HEK293 (cell line): ENCODE data around the gene ARID5A.
A peak's percentile ranks its signal among the peaks of the same experiment; 100 is the strongest.

Source experiments
- CTCF ChIA-PET: fragments of 350-600 bp; formaldehyde crosslinking; extraction: SDS; loops from one replicate; lab custom pipeline; 2021; ENCODE audit warnings: antibody characterized with exemption; lab: Yijun Ruan, JAX
- POLR2A ChIA-PET: fragments of 300-600 bp; formaldehyde crosslinking; extraction: SDS; loops from one replicate; lab custom pipeline; 2020; ENCODE audit warnings: antibody characterized with exemption, inconsistent platforms; lab: Yijun Ruan, JAX
- H3K27ac ChIP-seq: fragments of 200-500 bp; sonication (Bioruptor generic); 2 replicates; pipeline ENCODE4 v1.5.1; 2014; ENCODE audit warnings: low read depth, low read length, control low read depth, inconsistent platforms; ENCODE audit errors: extremely low read depth
- H3K36me3 ChIP-seq, 2 experiments: fragments of 200-500 bp in 1 of 2; sonication (Bioruptor generic) in 1 of 2; 1 replicate in 1 of 2; 2 replicates in 1 of 2; pipeline ENCODE4 v1.5.1; 2014 to 2017; ENCODE audit warnings: inconsistent platforms in 2 of 2, low read length in 2 of 2; ENCODE audit not compliant: control insufficient read depth in 2 of 2, insufficient read depth in 1 of 2
- H3K4me1 ChIP-seq: fragments of 200-500 bp; sonication (Bioruptor generic); 2 replicates; pipeline ENCODE4 v1.5.1; 2014; ENCODE audit warnings: mild to moderate bottlenecking, low read length, inconsistent platforms; ENCODE audit not compliant: control insufficient read depth, insufficient read depth
- H3K4me3 ChIP-seq: 2 replicates; pipeline ENCODE4 v1.5.1; 2011; ENCODE audit warnings: low read depth, mild to moderate bottlenecking, control low read depth, low read length, moderate library complexity
- H3K9me3 ChIP-seq: fragments of 200-500 bp; sonication (Bioruptor generic); 2 replicates; pipeline ENCODE4 v1.5.1; 2014; ENCODE audit warnings: low read depth, low read length, inconsistent platforms; ENCODE audit not compliant: control insufficient read depth, insufficient read depth
- KLF16 ChIP-seq: fragments of 450-650 bp; formaldehyde crosslinking; IDR thresholded peaks from 2 replicates; pipeline ENCODE4 v1.5.1; 2017; ENCODE audit warnings: missing biosample characterization, missing genetic modification characterization
- ZBTB21 ChIP-seq: fragments of 450-650 bp; formaldehyde crosslinking; IDR thresholded peaks from 2 replicates; pipeline ENCODE4 v1.5.1; 2017; ENCODE audit warnings: missing biosample characterization, missing genetic modification characterization
- ZEB2 ChIP-seq: fragments of 450-650 bp; formaldehyde crosslinking; IDR thresholded peaks from 2 replicates; pipeline ENCODE4 v1.5.1; 2016; ENCODE audit warnings: missing biosample characterization, missing genetic modification characterization
- ZFHX2 ChIP-seq: fragments of 450-650 bp; formaldehyde crosslinking; conservative IDR thresholded peaks from 2 replicates; pipeline ENCODE4 v1.5.1; 2016; ENCODE audit warnings: missing biosample characterization, missing genetic modification characterization
- ZNF112 ChIP-seq: fragments of 450-650 bp; formaldehyde crosslinking; IDR thresholded peaks from 2 replicates; pipeline ENCODE4 v1.5.0; 2017; ENCODE audit warnings: missing biosample characterization, missing genetic modification characterization
- ZNF138 ChIP-seq: fragments of 450-650 bp; formaldehyde crosslinking; IDR thresholded peaks from 2 replicates; pipeline ENCODE4 v1.5.1; 2016; ENCODE audit warnings: missing biosample characterization, missing genetic modification characterization, borderline replicate concordance
- ZNF16 ChIP-seq: fragments of 450-650 bp; formaldehyde crosslinking; IDR thresholded peaks from 2 replicates; pipeline ENCODE4 v1.5.1; 2016; ENCODE audit warnings: low read depth, missing biosample characterization, missing genetic modification characterization
- ZNF311 ChIP-seq: fragments of 450-650 bp; formaldehyde crosslinking; IDR thresholded peaks from 2 replicates; pipeline ENCODE4 v1.5.1; 2017; ENCODE audit warnings: missing biosample characterization, missing genetic modification characterization, borderline replicate concordance
- ZNF433 ChIP-seq: fragments of 450-650 bp; formaldehyde crosslinking; IDR thresholded peaks from 2 replicates; pipeline ENCODE4 v1.5.1; 2016; ENCODE audit warnings: missing biosample characterization, missing genetic modification characterization, low read depth
- ZNF747 ChIP-seq: fragments of 450-650 bp; formaldehyde crosslinking; IDR thresholded peaks from 2 replicates; pipeline ENCODE4 v1.5.1; 2016; ENCODE audit warnings: missing biosample characterization, missing genetic modification characterization
- TF ChIP-seq, protein P1 (sequence below): fragments of 450-650 bp; formaldehyde crosslinking; IDR thresholded peaks from 2 replicates; pipeline ENCODE4 v1.5.1; 2016; ENCODE audit warnings: missing biosample characterization, missing genetic modification characterization
- TF ChIP-seq, protein P2 (sequence below): fragments of 450-650 bp; formaldehyde crosslinking; IDR thresholded peaks from 2 replicates; pipeline ENCODE4 v1.5.1; 2016; ENCODE audit warnings: missing biosample characterization, missing genetic modification characterization
- TF ChIP-seq, protein P3 (sequence below): fragments of 450-650 bp; formaldehyde crosslinking; IDR thresholded peaks from 2 replicates; pipeline ENCODE4 v1.5.1; 2016; ENCODE audit warnings: missing biosample characterization, missing genetic modification characterization
- TF ChIP-seq, protein P4 (sequence below): fragments of 450-650 bp; formaldehyde crosslinking; IDR thresholded peaks from 2 replicates; pipeline ENCODE4 v1.5.1; 2016; ENCODE audit warnings: missing biosample characterization, missing genetic modification characterization

ARID5A gene

DNA sequence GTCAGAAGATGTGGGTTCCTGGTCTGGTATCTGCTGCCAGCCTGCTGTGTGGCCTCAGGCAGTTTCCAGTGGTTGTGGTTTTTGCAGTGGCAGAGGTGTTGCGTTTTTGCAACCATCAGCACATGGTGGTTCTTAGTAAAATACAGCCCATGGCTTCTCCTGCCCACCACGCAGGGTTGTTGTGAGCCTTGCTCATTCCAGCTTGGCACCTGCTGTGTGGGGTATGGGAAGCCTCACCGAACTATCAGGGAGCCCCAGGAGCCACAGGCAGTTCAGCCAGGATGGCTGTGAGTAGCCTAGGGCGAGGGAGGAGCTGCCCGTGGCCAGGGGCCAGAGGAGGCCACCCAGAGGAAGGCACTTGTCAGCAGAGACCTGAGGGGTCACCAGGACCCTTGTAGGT, 9.8 kb downstream of the ARID5A start:
- Histone ChIP-seq H3K9me3 (no peaks in the 10 kb centered on the region), H3K36me3 (peaks cover 0 to 44% of the 10 kb centered on the region in 2 experiments; a peak in 1 of 3 replicates), H3K27ac (no peak overlapping the region), H3K4me1 (no peaks in the 10 kb centered on the region), H3K4me3 (no peak overlapping the region)
- POLR2A ChIA-PET: interaction anchor here (1.3 kb wide), 1 partner anchor 139 kb away, joined by 5 read pairs; no protein-coding TSS in a partner anchor
- CTCF ChIA-PET: interaction anchor here (1.5 kb wide), 1 partner anchor 15 kb away, joined by 3 read pairs; no protein-coding TSS in a partner anchor
- TF ChIP-seq ZNF747 (tag by site-specific recombination): no peak
- TF ChIP-seq ZEB2: no peak
- TF ChIP-seq, protein P1, sequence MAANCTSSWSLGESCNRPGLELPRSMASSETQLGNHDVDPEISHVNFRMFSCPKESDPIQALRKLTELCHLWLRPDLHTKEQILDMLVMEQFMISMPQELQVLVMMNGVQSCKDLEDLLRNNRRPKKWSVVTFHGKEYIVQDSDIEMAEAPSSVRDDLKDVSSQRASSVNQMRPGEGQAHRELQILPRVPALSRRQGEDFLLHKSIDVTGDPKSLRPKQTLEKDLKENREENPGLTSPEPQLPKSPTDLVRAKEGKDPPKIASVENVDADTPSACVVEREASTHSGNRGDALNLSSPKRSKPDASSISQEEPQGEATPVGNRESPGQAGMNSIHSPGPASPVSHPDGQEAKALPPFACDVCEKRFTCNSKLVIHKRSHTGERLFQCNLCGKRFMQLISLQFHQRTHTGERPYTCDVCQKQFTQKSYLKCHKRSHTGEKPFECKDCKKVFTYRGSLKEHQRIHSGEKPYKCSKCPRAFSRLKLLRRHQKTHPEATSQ (tag by site-specific recombination): no peak
- TF ChIP-seq, protein P2, sequence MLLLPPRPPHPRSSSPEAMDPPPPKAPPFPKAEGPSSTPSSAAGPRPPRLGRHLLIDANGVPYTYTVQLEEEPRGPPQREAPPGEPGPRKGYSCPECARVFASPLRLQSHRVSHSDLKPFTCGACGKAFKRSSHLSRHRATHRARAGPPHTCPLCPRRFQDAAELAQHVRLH (tag by site-specific recombination): no peak
- TF ChIP-seq ZFHX2: no peak
- TF ChIP-seq ZNF138 (tag by site-specific recombination): no peak
- no peak for TF ChIP-seq ZNF433 (tag by site-specific recombination)
- TF ChIP-seq ZNF311: no peak

DNA sequence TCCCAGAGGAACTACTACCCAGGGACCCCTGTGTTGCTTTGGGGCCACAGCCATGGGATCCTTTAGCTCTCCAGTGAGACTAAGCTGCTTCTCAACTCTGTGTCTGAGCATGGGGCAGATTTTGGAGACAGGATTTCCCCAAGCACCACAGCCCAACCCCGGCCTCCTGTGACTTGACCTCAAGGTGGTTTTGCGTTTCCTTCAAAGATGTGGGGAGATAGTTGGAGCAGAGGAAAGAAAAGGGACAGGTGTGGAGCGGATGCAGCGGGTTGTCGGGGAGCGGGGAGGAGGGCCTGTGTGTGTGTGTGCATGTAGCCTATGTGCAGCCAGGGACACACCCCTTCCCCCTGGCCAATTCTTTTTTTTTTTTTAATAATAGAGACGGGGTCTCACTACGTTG, 10.2 kb downstream of the ARID5A start:
- TF ChIP-seq ZBTB21: no peak
- no peak for TF ChIP-seq ZNF112 (tag by site-specific recombination)
- no peak for TF ChIP-seq ZNF16 (tag by site-specific recombination)
- Histone ChIP-seq H3K4me1 (no peaks in the 10 kb centered on the region), H3K36me3 (peaks cover 0 to 49% of the 10 kb centered on the region in 2 experiments; a peak in 1 of 3 replicates), H3K9me3 (no peaks in the 10 kb centered on the region), H3K27ac (no peak overlapping the region), H3K4me3 (no peak overlapping the region)
- CTCF ChIA-PET: interaction anchor here (1.5 kb wide), 1 partner anchor 15 kb away, joined by 3 read pairs; no protein-coding TSS in a partner anchor
- POLR2A ChIA-PET: interaction anchor here (1.3 kb wide), 1 partner anchor 140 kb away, joined by 5 read pairs; no protein-coding TSS in a partner anchor

DNA sequence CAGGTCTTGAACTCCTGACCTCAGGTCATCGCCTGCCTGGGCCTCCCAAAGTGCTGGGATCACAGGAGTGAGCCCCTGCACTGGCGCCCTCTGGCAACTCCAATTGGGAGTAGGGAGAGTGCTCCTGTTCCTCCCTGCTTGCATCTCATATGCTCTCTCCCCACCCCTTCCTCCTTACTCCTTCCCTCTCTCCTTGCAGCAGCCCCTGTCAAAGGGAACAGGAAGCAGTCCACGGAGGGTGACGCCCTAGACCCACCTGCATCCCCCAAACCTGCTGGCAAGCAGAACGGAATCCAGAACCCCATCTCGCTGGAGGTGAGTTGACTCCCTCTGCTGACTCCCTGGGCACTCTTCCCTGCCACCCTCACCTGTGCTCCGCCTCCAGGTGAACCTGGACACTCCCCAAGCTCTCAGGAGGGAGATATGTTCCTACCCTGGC, 10.7 kb downstream of the ARID5A start:
- H3K9me3 ChIP-seq: no peaks in the 10 kb centered on the region
- ChIA-PET POLR2A (interaction anchor here (1.3 kb wide), 1 partner anchor 140 kb away, joined by 5 read pairs; no protein-coding TSS in a partner anchor), CTCF (interaction anchor here (0.7 to 1.5 kb wide), 2 partner anchors 16 to 168 kb away, joined by 3 to 4 read pairs; no protein-coding TSS in a partner anchor)
- TF ChIP-seq, protein P3, sequence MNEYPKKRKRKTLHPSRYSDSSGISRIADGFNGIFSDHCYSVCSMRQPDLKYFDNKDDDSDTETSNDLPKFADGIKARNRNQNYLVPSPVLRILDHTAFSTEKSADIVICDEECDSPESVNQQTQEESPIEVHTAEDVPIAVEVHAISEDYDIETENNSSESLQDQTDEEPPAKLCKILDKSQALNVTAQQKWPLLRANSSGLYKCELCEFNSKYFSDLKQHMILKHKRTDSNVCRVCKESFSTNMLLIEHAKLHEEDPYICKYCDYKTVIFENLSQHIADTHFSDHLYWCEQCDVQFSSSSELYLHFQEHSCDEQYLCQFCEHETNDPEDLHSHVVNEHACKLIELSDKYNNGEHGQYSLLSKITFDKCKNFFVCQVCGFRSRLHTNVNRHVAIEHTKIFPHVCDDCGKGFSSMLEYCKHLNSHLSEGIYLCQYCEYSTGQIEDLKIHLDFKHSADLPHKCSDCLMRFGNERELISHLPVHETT (tag by site-specific recombination): no peak
- TF ChIP-seq, protein P4, sequence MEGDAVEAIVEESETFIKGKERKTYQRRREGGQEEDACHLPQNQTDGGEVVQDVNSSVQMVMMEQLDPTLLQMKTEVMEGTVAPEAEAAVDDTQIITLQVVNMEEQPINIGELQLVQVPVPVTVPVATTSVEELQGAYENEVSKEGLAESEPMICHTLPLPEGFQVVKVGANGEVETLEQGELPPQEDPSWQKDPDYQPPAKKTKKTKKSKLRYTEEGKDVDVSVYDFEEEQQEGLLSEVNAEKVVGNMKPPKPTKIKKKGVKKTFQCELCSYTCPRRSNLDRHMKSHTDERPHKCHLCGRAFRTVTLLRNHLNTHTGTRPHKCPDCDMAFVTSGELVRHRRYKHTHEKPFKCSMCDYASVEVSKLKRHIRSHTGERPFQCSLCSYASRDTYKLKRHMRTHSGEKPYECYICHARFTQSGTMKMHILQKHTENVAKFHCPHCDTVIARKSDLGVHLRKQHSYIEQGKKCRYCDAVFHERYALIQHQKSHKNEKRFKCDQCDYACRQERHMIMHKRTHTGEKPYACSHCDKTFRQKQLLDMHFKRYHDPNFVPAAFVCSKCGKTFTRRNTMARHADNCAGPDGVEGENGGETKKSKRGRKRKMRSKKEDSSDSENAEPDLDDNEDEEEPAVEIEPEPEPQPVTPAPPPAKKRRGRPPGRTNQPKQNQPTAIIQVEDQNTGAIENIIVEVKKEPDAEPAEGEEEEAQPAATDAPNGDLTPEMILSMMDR (tag by site-specific recombination): 0 out of 2 replicates have a peak, but pooled peaks have one; percentile 18
- no peak for TF ChIP-seq ZNF138 (tag by site-specific recombination)
- TF ChIP-seq KLF16 (tag by site-specific recombination): no peak
- peaks cover 0 to 53% of the 10 kb centered on the region in 2 experiments; a peak in 1 of 3 replicates for H3K36me3 ChIP-seq
- no peak overlapping the region for H3K27ac ChIP-seq
- no peaks in the 10 kb centered on the region for H3K4me1 ChIP-seq
- no peak overlapping the region for H3K4me3 ChIP-seq
